ENCODE measurements around the gene LONRF3. TPM values are rescaled to one million over a fixed set of nuclear protein-coding genes. Genes with fewer than 3 reads are reported as not detected.
"Not testable (repeated sequence)": the region's sequence is repeated elsewhere in the genome, so short reads cannot be mapped to it uniquely, and the experiment has no call there.

The LONRF3 gene
- total RNA-seq, 2 donors from 2014 or later, result 14.2 to 17.0 TPM

GRCh38 chrX:119028733-119029330, 54.4 kb downstream of the LONRF3 start:
- no peaks in the 10 kb centered on the region for H3K4me1 Mint-ChIP-seq
- H3K9me3 ChIP-seq (ENCODE audit: control insufficient read depth, low read length, poor library complexity, severe bottlenecking), result no peaks in the 10 kb centered on the region
- H3K27ac Mint-ChIP-seq, result no peak overlapping the region
- DNase-seq, result no peak
- no peak for ATAC-seq
- no peak overlapping the region for H3K4me3 Mint-ChIP-seq
- no peaks in the 10 kb centered on the region for H3K36me3 Mint-ChIP-seq (ENCODE audit: low read depth)
- H3K27me3 Mint-ChIP-seq, result peaks cover 5% of the 10 kb centered on the region

DNA sequence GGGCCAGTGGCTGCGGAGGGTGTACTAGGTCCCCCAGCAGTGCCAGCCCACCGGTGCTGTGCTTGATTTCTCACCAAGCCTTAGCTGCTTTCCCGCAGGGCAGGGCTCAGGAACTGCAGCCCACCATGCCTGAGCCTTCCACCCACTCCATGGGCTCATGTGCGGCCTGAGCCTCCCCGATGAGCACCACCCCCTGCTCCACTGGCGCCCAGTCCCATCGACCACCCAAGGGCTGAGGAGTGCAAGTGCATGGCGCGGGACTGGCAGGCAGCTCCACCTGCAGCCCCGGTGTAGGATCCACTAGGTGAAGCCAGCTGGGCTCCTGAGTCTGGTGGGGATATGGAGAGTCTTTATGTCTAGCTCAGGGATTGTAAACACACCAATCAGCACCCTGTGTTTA, 55.2 kb downstream of the LONRF3 start:
- H3K27me3 Mint-ChIP-seq; H3K4me1 Mint-ChIP-seq; H3K36me3 Mint-ChIP-seq (ENCODE audit: low read depth); H3K27ac Mint-ChIP-seq; H3K4me3 Mint-ChIP-seq; ATAC-seq; H3K9me3 ChIP-seq (ENCODE audit: control insufficient read depth, low read length, poor library complexity, severe bottlenecking); DNase-seq: not testable (repeated sequence)

GRCh38 chrX:119030990-119031389, 56.6 kb downstream of the LONRF3 start:
- H3K36me3 Mint-ChIP-seq (ENCODE audit: low read depth), result no peaks in the 10 kb centered on the region
- no peak for DNase-seq
- H3K9me3 ChIP-seq (ENCODE audit: control insufficient read depth, low read length, poor library complexity, severe bottlenecking), result no peaks in the 10 kb centered on the region
- no peak for ATAC-seq
- no peaks in the 10 kb centered on the region for H3K4me1 Mint-ChIP-seq
- no peak overlapping the region for H3K27ac Mint-ChIP-seq
- no peak overlapping the region for H3K4me3 Mint-ChIP-seq
- H3K27me3 Mint-ChIP-seq, result peaks cover 5% of the 10 kb centered on the region

- H3K27ac Mint-ChIP-seq, result no peak overlapping the region
- no peaks in the 10 kb centered on the region for H3K4me1 Mint-ChIP-seq
- no peaks in the 10 kb centered on the region for H3K36me3 Mint-ChIP-seq (ENCODE audit: low read depth)
- peaks cover 5% of the 10 kb centered on the region for H3K27me3 Mint-ChIP-seq
- ATAC-seq, result no peak
- no peaks in the 10 kb centered on the region for H3K9me3 ChIP-seq (ENCODE audit: control insufficient read depth, low read length, poor library complexity, severe bottlenecking)
- DNase-seq, result no peak
- H3K4me3 Mint-ChIP-seq, result no peak overlapping the region
These were observed 62.0 kb downstream of the LONRF3 start for GRCh38 chrX:119036107-119037029.

DNA sequence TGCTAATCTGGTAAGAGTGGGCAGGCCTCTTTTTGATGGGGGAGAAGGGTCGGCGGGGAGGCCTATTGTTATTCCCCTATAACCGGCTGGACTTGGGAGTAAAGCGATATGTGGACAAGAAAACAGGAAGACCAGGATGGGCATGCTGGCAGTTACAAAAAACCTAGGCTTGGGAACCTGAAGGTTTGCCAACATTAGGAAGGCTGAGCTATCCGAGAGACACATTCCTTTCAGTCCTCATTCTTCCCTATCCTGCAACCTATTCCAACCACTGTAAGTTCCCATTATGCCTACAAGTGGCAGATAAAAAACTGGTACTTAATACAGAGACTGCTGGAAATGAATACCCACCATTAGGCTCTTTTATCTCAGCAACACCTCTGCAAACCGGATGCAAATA, 66.0 kb downstream of the LONRF3 start:
- Mint-ChIP-seq H3K36me3 (ENCODE audit: low read depth) (no peaks in the 10 kb centered on the region), H3K4me3 (no peak overlapping the region), H3K27me3 (no peaks in the 10 kb centered on the region), H3K4me1 (no peaks in the 10 kb centered on the region), H3K27ac (no peak overlapping the region)
- DNase-seq (no peak), ATAC-seq (no peak)
- no peaks in the 10 kb centered on the region for H3K9me3 ChIP-seq (ENCODE audit: control insufficient read depth, low read length, poor library complexity, severe bottlenecking)

- H3K4me1 Mint-ChIP-seq, result no peaks in the 10 kb centered on the region
- no peaks in the 10 kb centered on the region for H3K9me3 ChIP-seq (ENCODE audit: control insufficient read depth, low read length, poor library complexity, severe bottlenecking)
- no peak for ATAC-seq
- no peak for DNase-seq
- H3K4me3 Mint-ChIP-seq, result no peak overlapping the region
- H3K27me3 Mint-ChIP-seq, result no peaks in the 10 kb centered on the region
- H3K36me3 Mint-ChIP-seq (ENCODE audit: low read depth), result no peaks in the 10 kb centered on the region
- no peak overlapping the region for H3K27ac Mint-ChIP-seq
These were observed 66.8 kb downstream of the LONRF3 start for GRCh38 chrX:119041175-119041574.

DNA sequence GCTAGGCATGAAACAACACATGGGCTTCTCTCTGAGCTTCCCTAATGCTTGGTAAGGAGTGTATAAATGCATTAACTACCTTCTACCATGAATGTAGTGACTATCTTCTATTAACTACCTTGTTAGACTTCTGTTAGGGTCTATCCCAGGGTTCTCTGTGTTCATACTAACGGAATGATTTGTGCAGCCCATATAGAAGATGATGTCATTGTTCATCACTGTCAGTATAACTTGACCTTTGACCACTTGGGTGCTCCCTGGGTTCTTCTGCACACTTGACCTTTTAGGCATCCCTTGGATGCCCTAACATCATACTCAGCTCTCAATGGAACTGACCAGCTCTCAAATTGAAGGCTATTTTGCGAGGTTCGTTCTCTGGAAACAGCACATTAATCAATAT, 67.6 kb downstream of the LONRF3 start:
- H3K4me1 Mint-ChIP-seq, result no peaks in the 10 kb centered on the region
- no peaks in the 10 kb centered on the region for H3K9me3 ChIP-seq (ENCODE audit: control insufficient read depth, low read length, poor library complexity, severe bottlenecking)
- H3K4me3 Mint-ChIP-seq, result no peak overlapping the region
- no peaks in the 10 kb centered on the region for H3K27me3 Mint-ChIP-seq
- DNase-seq (no peak), ATAC-seq (no peak)
- no peak overlapping the region for H3K27ac Mint-ChIP-seq
- H3K36me3 Mint-ChIP-seq (ENCODE audit: low read depth), result no peaks in the 10 kb centered on the region

- Mint-ChIP-seq H3K4me3 (no peak overlapping the region), H3K36me3 (ENCODE audit: low read depth) (no peaks in the 10 kb centered on the region), H3K27me3 (no peaks in the 10 kb centered on the region), H3K27ac (no peak overlapping the region), H3K4me1 (no peaks in the 10 kb centered on the region)
- no peak for ATAC-seq
- DNase-seq, result no peak
- no peaks in the 10 kb centered on the region for H3K9me3 ChIP-seq (ENCODE audit: control insufficient read depth, low read length, poor library complexity, severe bottlenecking)
These were observed 68.6 kb downstream of the LONRF3 start for GRCh38 chrX:119042996-119043395.

GRCh38 chrX:119045884-119046283, 71.5 kb downstream of the LONRF3 start:
- Mint-ChIP-seq H3K27me3 (no peaks in the 10 kb centered on the region), H3K36me3 (ENCODE audit: low read depth) (peaks cover 2% of the 10 kb centered on the region), H3K27ac (no peak overlapping the region), H3K4me1 (peaks cover 3% of the 10 kb centered on the region), H3K4me3 (no peak overlapping the region)
- DNase-seq (no peak), ATAC-seq (no peak)
- H3K9me3 ChIP-seq (ENCODE audit: control insufficient read depth, low read length, poor library complexity, severe bottlenecking), result no peaks in the 10 kb centered on the region

DNA sequence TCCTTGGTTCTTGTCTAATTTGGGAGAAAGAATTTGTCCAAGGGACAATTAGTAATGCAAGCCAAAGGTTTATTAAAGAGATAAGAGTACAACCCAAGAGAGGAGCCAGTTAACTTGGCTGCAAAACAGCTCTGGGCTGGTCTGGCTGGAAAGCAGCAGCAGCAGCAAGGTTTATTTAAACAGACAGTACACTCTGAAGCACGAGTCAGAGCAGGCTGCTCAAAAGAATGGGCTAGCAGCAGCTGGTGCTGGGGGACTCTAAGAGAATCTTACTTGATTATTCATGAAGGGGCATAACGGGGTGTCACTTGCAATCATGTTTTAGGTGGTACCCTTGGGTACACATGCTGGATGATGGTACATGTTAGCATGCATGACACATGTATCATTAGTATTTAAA, 81.3 kb downstream of the LONRF3 start:
- no peaks in the 10 kb centered on the region for H3K36me3 Mint-ChIP-seq (ENCODE audit: low read depth)
- no peak overlapping the region for H3K27ac Mint-ChIP-seq
- no peaks in the 10 kb centered on the region for H3K9me3 ChIP-seq (ENCODE audit: control insufficient read depth, low read length, poor library complexity, severe bottlenecking)
- H3K4me1 Mint-ChIP-seq, result peaks cover 1% of the 10 kb centered on the region
- H3K27me3 Mint-ChIP-seq, result no peaks in the 10 kb centered on the region
- ATAC-seq (no peak), DNase-seq (no peak)
- no peak overlapping the region for H3K4me3 Mint-ChIP-seq

DNA sequence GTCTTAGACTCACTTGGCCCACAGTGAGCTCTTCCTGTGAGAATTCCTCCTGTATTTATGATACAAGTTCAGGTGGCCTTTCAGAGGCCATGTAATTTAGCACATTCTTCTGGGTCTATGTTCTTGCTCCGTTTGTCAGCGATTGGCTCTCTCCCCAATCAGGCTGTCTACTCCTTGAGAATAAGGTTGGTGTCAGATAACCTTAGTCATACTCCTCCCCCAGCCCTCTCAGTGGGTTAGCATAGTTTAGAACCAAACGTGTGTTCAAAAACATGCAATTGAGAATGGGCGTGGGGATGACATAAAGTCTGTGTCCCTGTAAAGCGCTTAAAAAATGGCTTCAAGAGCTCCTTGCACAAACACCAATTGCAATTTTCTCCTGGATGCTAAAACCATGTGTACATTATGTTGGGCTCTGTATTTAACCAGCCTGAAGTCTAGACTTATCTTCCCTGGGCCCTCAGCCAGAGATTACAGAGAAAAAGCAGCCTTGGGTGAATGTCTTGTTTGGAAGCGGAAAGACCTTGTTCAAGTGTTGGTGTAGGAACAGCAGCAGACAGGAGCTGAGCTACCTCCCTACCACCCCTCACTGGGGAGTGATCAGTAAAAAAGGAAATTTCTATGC, 88.4 kb downstream of the LONRF3 start:
- no peaks in the 10 kb centered on the region for H3K27me3 Mint-ChIP-seq

GRCh38 chrX:119063428-119063827, 89.0 kb downstream of the LONRF3 start:
- no peak for DNase-seq
- H3K27me3 Mint-ChIP-seq, result no peaks in the 10 kb centered on the region
- no peak overlapping the region for H3K4me3 Mint-ChIP-seq
- H3K27ac Mint-ChIP-seq, result no peak overlapping the region
- H3K36me3 Mint-ChIP-seq (ENCODE audit: low read depth), result no peaks in the 10 kb centered on the region
- H3K9me3 ChIP-seq (ENCODE audit: control insufficient read depth, low read length, poor library complexity, severe bottlenecking), result no peaks in the 10 kb centered on the region
- no peak for ATAC-seq
- H3K4me1 Mint-ChIP-seq, result peaks cover 2% of the 10 kb centered on the region

More for the DNA sequence above, 88.4 kb downstream of the LONRF3 start:
- Mint-ChIP-seq H3K4me1 (peaks cover 2% of the 10 kb centered on the region), H3K4me3 (no peak overlapping the region), H3K27ac (no peak overlapping the region), H3K36me3 (ENCODE audit: low read depth) (no peaks in the 10 kb centered on the region)
- ATAC-seq, result no peak
- no peaks in the 10 kb centered on the region for H3K9me3 ChIP-seq (ENCODE audit: control insufficient read depth, low read length, poor library complexity, severe bottlenecking)
- DNase-seq, result no peak

DNA sequence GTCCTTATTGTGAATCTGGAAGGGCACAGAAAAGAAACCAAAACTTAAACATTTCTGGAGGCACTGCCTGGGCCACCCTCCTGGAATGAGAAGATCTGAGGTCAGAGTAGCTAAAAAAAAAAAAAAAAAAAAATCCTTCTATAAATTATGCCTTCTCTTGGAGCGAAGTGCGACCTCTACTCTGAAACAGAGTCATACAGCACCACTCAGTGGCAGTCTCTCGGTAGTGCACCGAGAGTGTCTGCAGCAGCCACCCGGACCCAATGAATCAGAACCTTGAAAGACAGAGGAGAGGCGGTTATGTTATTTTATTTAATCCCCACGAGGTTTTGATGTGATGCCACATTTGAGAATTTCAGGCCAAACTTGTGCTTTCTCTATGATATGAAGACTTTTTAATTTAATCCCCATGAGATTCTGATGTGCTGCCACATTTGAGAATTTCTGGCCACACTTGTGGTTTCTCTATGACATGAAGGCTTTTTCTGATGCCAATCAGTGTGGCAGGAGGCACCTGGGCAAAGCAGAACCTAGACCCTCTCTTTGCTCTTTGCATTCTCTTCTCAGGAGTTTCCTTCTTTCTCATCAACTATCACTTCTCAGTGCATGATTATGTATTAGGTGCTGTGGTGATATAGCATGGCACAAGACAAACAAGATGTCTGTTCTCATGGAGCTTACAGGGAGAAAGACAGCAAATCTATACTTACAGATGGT, 92.8 kb downstream of the LONRF3 start:
- Mint-ChIP-seq H3K4me1 (peaks cover 2% of the 10 kb centered on the region), H3K27ac (no peak overlapping the region), H3K4me3 (no peak overlapping the region), H3K36me3 (ENCODE audit: low read depth) (no peaks in the 10 kb centered on the region), H3K27me3 (no peaks in the 10 kb centered on the region)
- no peaks in the 10 kb centered on the region for H3K9me3 ChIP-seq (ENCODE audit: control insufficient read depth, low read length, poor library complexity, severe bottlenecking)
- peak; percentile 71 for ATAC-seq
- DNase-seq, result peak in 1 of 3 donors; percentile 6

Data from T-helper 17 cell (primary cell).